Measurements from ENCODE around the gene SLC16A13. TPM values are rescaled to one million over a fixed set of nuclear protein-coding genes. Genes with fewer than 3 reads are reported as not detected.

SLC16A13 gene, protein sequence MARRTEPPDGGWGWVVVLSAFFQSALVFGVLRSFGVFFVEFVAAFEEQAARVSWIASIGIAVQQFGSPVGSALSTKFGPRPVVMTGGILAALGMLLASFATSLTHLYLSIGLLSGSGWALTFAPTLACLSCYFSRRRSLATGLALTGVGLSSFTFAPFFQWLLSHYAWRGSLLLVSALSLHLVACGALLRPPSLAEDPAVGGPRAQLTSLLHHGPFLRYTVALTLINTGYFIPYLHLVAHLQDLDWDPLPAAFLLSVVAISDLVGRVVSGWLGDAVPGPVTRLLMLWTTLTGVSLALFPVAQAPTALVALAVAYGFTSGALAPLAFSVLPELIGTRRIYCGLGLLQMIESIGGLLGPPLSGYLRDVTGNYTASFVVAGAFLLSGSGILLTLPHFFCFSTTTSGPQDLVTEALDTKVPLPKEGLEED
- 18.6 and 24.7 TPM in 2 replicates for total RNA-seq
- 16.8 and 18.4 TPM in 2 replicates for polyA plus RNA-seq
- polyA plus RNA-seq (2011; cell fraction: cytosol; rRNA removed) = 6.4 and 8.0 TPM in 2 replicates
- 8.8 and 10.8 TPM in 2 replicates for polyA plus RNA-seq (2011; cell fraction: nucleus; rRNA removed)
- 7.9 and 12.0 TPM in 2 replicates for polyA plus RNA-seq (2012)
- polyA minus RNA-seq = 13.8 and 17.9 TPM in 2 replicates
- 1.8 TPM for polyA minus RNA-seq (2011; cell fraction: cytosol; rRNA and poly(A)+ RNA removed)
- polyA minus RNA-seq (2011; cell fraction: nucleus; rRNA and poly(A)+ RNA removed) = 5.2 and 6.5 TPM in 2 replicates
- percentile 53 among the genes with signal in this experiment for Bru-seq, nascent RNA
- BruChase-seq, experiment 1, labeled RNA remaining after a 6-hour chase = percentile 58 among the genes with signal in this experiment
- BruChase-seq, experiment 2, labeled RNA remaining after a 2-hour chase = percentile 55 among the genes with signal in this experiment
- long read RNA-seq, transcript SLC16A13-202 (1 exons, 968 nt) = major isoform, 7 of 15 reads
- long read RNA-seq, transcript SLC16A13-201 (4 exons, 1,748 nt) = major isoform, 7 of 15 reads
- long read RNA-seq, partial matches to known transcripts = 1 of 15 reads
- long read RNA-seq, other reads (novel, unspliced or antisense) = 0 of 15 reads

- ChIA-PET POLR2A (interaction anchor here (1.0 to 3.5 kb wide), 5 partner anchors 9 to 25 kb away, joined by 3 to 23 read pairs (median 5); partner anchors contain the start of gene BCL6B), CTCF (interaction anchor here (0.6 to 1.7 kb wide), 9 partner anchors 8 to 192 kb away, joined by 3 to 15 read pairs (median 4); partner anchors contain the start of gene BCL6B)
- H3K27ac ChIP-seq (ENCODE audit: insufficient read depth, low read depth, low read length) = peak within 1 kb of the TSS; percentile 84
- H3K9me3 ChIP-seq (replicated peaks; ENCODE audit: control insufficient read depth, insufficient read depth, low read length) = no peaks in the 10 kb centered on the region
- no peaks in the 10 kb centered on the region for H3K9me1 ChIP-seq (replicated peaks; ENCODE audit: control insufficient read depth, extremely low read depth, insufficient read depth, low read length)
- peak within 1 kb of the TSS; percentile 18 for H2AFZ ChIP-seq (ENCODE audit: low read depth, low read length)
- peaks cover 7% of the 10 kb centered on the region for H3K79me2 ChIP-seq (ENCODE audit: control insufficient read depth, insufficient read depth, low read length)
- H3K4me1 ChIP-seq (ENCODE audit: control insufficient read depth, extremely low read depth, insufficient read depth, low read length) = peaks cover 31% of the 10 kb centered on the region
- intact Hi-C loops (cut with micrococcal nuclease) (no loop called here), dilution Hi-C loops (cut with MboI; ENCODE audit: extremely low pct_ligation_motif_present, low sequenced_read_pairs) (no loop called here)
- H3K4me3 ChIP-seq (replicated peaks in 1 of 3; ENCODE audit: insufficient read depth in 1 of 3, low read depth in 1 of 3, low read length in 3 of 3) = peak within 1 kb of the TSS; percentile 55 to 76 (median 61)
- no peaks in the 10 kb centered on the region for H3K27me3 ChIP-seq (ENCODE audit: control insufficient read depth in 2 of 2, insufficient read depth in 2 of 2, low read length in 2 of 2)
- H3K36me3 ChIP-seq (ENCODE audit: control insufficient read depth in 2 of 2, extremely low read depth in 1 of 2, insufficient read depth in 2 of 2, low read length in 2 of 2) = peaks cover 5% of the 10 kb centered on the region in 2 experiments
- DNase-seq (ENCODE audit: low read depth, low spot score) = peak; percentile 96
- no peak for TF ChIP-seq GATA2 (IDR thresholded peaks at IDR 0.05; ENCODE audit: insufficient read depth, insufficient read length, low read depth, low read length)
- no peak for TF ChIP-seq MYC (IDR thresholded peaks at IDR 0.05; ENCODE audit: low read depth, low read length)
- no peak for TF ChIP-seq POLR2A (IDR thresholded peaks at IDR 0.05; ENCODE audit: low read depth, low read length)
- no peak for TF ChIP-seq CTCF (IDR thresholded peaks at IDR 0.05; ENCODE audit: extremely low read depth in 1 of 2, insufficient read depth in 1 of 2, low read depth in 1 of 2, low read length in 2 of 2)
- no peak for TF ChIP-seq FOS (IDR thresholded peaks at IDR 0.05; ENCODE audit: borderline replicate concordance, insufficient read depth, low read length)
- TF ChIP-seq, protein P1, sequence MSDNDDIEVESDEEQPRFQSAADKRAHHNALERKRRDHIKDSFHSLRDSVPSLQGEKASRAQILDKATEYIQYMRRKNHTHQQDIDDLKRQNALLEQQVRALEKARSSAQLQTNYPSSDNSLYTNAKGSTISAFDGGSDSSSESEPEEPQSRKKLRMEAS (IDR thresholded peaks at IDR 0.05; ENCODE audit: insufficient read depth, insufficient read length) = peak; percentile 95
- TF ChIP-seq JUN (IDR thresholded peaks at IDR 0.05; ENCODE audit: borderline replicate concordance, insufficient read depth, insufficient read length, low read depth) = no peak
- no peak for TF ChIP-seq EZH2 (IDR thresholded peaks at IDR 0.05; ENCODE audit: borderline replicate concordance, low read depth, low read length, severe bottlenecking)
- peak; percentile 69 for TF ChIP-seq POLR2AphosphoS5 (IDR thresholded peaks at IDR 0.05; ENCODE audit: insufficient read depth, low read depth, low read length)
- FAIRE-seq = peak; percentile 98
- no TSS peak for BruUV-seq (replicated peaks)
- no peaks in the 10 kb centered on the region for H4K20me1 ChIP-seq (replicated peaks; ENCODE audit: control insufficient read depth, extremely low read depth, insufficient read depth, low read length)
- peak within 1 kb of the TSS; percentile 81 for H3K4me2 ChIP-seq (ENCODE audit: insufficient read depth, low read length)
- H3K9ac ChIP-seq (replicated peaks; ENCODE audit: extremely low read depth, insufficient read depth, low read length) = peak within 1 kb of the TSS; percentile 79
These were observed at the start of gene SLC16A13 for GRCh38 chr17:7035591-7036368. SLC16A13 (plus strand) TSS chr17:7036015; CDS start chr17:7036383, 368 bp downstream.
